Measurements from ENCODE around the gene ADARB2. TPM values are rescaled to one million over a fixed set of nuclear protein-coding genes. Genes with fewer than 3 reads are reported as not detected.

The ADARB2 gene
- total RNA-seq, 2 donors from 2014 or later, result 8.0 to 12.2 TPM

- no peak for DNase-seq
- 46 to 60% methylated on average over 5 to 19 of the region's 19 CpGs for WGBS, 2 donors
- Histone ChIP-seq H3K27me3 (no peaks in the 10 kb centered on the region), H3K36me3 (replicated peaks in 1 of 2; ENCODE audit: insufficient read depth in 1 of 2, low read depth in 2 of 2) (no peaks in the 10 kb centered on the region), H3K4me3 (no peak overlapping the region), H3K27ac (no peak overlapping the region), H3K4me1 (no peaks in the 10 kb centered on the region), H3K9me3 (no peaks in the 10 kb centered on the region)
- intact Hi-C loops (cut with DNase I), result no loop called here
- TF ChIP-seq CTCF (IDR thresholded peaks at IDR 0.05), result no peak
- no peak for TF ChIP-seq POLR2A (IDR thresholded peaks at IDR 0.05)
- ATAC-seq, result no peak
Observed at GRCh38 chr10:1360011-1360557, 377.2 kb downstream of the ADARB2 start.

GRCh38 chr10:1359626-1359955, 377.7 kb downstream of the ADARB2 start:
- 73% methylated on average over 5 to 12 of the region's 12 CpGs for WGBS, 2 donors
- Histone ChIP-seq H3K27me3 (no peaks in the 10 kb centered on the region), H3K4me3 (no peak overlapping the region), H3K9me3 (no peaks in the 10 kb centered on the region), H3K4me1 (no peaks in the 10 kb centered on the region), H3K27ac (no peak overlapping the region), H3K36me3 (replicated peaks in 1 of 2; ENCODE audit: insufficient read depth in 1 of 2, low read depth in 2 of 2) (no peaks in the 10 kb centered on the region)
- DNase-seq (no peak), ATAC-seq (no peak)
- intact Hi-C loops (cut with DNase I), result no loop called here
- no peak for TF ChIP-seq POLR2A (IDR thresholded peaks at IDR 0.05)
- no peak for TF ChIP-seq CTCF (IDR thresholded peaks at IDR 0.05)

GRCh38 chr10:1358860-1359625, 378.3 kb downstream of the ADARB2 start:
- Histone ChIP-seq H3K36me3 (replicated peaks in 1 of 2; ENCODE audit: insufficient read depth in 1 of 2, low read depth in 2 of 2) (no peaks in the 10 kb centered on the region), H3K4me1 (no peaks in the 10 kb centered on the region), H3K27ac (no peak overlapping the region), H3K4me3 (no peak overlapping the region), H3K9me3 (no peaks in the 10 kb centered on the region), H3K27me3 (no peaks in the 10 kb centered on the region)
- WGBS, 2 donors, result 50 to 55% methylated on average over 9 of the region's 9 CpGs
- no peak for TF ChIP-seq POLR2A (IDR thresholded peaks at IDR 0.05)
- TF ChIP-seq CTCF (IDR thresholded peaks at IDR 0.05), result no peak
- no peak for ATAC-seq
- DNase-seq, result no peak
- intact Hi-C loops (cut with DNase I), result no loop called here

GRCh38 chr10:1358147-1358546, 379.2 kb downstream of the ADARB2 start:
- Histone ChIP-seq H3K27ac (no peak overlapping the region), H3K9me3 (no peaks in the 10 kb centered on the region), H3K4me3 (no peak overlapping the region), H3K36me3 (replicated peaks in 1 of 2; ENCODE audit: insufficient read depth in 1 of 2, low read depth in 2 of 2) (no peaks in the 10 kb centered on the region), H3K27me3 (no peaks in the 10 kb centered on the region), H3K4me1 (no peaks in the 10 kb centered on the region)
- WGBS, 2 donors, result 75 to 77% methylated on average over 5 of the region's 5 CpGs
- TF ChIP-seq CTCF (IDR thresholded peaks at IDR 0.05) (no peak), POLR2A (IDR thresholded peaks at IDR 0.05) (no peak)
- intact Hi-C loops (cut with DNase I), result no loop called here
- ATAC-seq (no peak), DNase-seq (no peak)

GRCh38 chr10:1356349-1356748, 381.0 kb downstream of the ADARB2 start:
- Histone ChIP-seq H3K27ac (no peak overlapping the region), H3K27me3 (no peaks in the 10 kb centered on the region), H3K4me3 (no peak overlapping the region), H3K9me3 (no peaks in the 10 kb centered on the region), H3K4me1 (no peaks in the 10 kb centered on the region), H3K36me3 (replicated peaks in 1 of 2; ENCODE audit: insufficient read depth in 1 of 2, low read depth in 2 of 2) (no peaks in the 10 kb centered on the region)
- 39 to 73% methylated on average over 3 to 4 of the region's 4 CpGs for WGBS, 2 donors
- DNase-seq, result no peak
- ATAC-seq, result no peak
- TF ChIP-seq CTCF (IDR thresholded peaks at IDR 0.05) (no peak), POLR2A (IDR thresholded peaks at IDR 0.05) (no peak)
- intact Hi-C loops (cut with DNase I), result no loop called here
